HG02970 (cell line): ENCODE data around the gene CYTH4.

Experiments used
- ATAC-seq: cut with Tn5 transposase; IDR thresholded peaks from one replicate; pipeline ENCODE4 v1.9.1; 2021; ENCODE audit warnings: mild to moderate bottlenecking, moderate library complexity, moderate number of reproducible peaks; ENCODE audit not compliant: unreplicated experiment, low FRiP score

CYTH4 gene

DNA sequence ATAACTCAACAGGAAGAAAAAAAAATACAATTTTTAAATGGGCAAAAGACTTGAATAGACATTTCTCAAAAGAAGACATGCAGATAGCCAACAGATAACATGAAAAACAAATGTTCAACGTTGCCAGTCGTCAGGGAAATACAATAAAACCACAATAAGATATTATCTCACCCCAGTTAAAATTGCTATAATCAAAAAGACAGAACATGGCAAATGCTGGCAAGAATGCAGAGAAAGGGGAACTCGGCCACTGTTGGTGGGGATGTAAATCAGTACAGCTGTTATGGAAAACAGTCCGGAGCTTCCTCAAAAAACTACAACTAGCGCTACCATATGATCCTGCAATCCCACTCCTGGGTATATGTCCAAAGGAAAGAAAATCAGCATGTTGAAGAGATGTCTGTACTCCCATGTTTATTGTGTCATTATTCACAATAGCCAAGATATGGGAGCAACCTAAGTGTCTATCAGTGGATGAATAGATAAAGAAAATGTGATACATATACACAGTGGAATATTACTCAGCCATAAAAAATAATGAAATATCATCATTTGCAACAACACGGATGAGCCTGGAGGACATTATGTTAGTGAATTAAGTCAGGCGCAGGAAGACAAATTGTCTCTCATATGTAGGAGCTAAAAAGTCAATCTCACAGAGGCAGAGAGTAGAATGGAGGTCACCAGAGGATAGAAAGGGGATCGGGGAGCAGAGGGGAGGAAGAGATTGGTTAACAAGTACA is 12.2 kb upstream of the CYTH4 start:
- ATAC-seq: no peak

DNA sequence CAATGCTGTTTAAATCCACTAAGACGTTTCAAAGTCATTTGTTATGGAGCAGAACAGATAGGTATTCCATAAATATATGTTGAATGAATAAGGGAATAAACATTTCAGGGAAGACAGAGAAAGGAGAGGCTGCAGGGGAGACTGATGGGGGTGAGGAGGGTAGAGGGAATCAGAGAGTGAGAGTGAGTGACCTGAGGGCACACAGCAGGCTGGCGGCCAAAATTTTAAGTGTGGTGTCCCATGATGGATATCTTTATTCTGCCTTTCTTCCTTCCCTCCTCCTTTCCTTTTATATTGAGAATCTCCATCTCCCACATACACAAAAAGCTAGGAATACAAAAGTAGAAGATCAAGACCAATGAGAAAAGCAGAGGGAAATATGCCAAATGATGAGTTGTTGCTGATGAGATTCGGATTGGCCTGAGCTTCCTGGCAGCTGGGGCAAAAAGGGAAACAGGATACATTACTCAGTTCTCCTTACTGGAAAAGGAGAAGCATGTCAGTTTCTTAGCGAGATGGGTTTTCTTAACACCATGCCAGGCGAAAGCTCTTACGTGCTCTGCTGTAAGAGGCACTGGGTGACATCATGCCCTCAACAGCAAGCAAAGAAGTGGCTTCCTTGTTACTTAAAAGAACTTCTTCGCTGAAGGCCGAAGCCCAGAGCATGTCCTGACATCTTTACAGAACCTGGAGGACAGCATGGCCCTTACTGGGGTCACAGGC is 11.2 kb upstream of the CYTH4 start:
- no peak for ATAC-seq

DNA sequence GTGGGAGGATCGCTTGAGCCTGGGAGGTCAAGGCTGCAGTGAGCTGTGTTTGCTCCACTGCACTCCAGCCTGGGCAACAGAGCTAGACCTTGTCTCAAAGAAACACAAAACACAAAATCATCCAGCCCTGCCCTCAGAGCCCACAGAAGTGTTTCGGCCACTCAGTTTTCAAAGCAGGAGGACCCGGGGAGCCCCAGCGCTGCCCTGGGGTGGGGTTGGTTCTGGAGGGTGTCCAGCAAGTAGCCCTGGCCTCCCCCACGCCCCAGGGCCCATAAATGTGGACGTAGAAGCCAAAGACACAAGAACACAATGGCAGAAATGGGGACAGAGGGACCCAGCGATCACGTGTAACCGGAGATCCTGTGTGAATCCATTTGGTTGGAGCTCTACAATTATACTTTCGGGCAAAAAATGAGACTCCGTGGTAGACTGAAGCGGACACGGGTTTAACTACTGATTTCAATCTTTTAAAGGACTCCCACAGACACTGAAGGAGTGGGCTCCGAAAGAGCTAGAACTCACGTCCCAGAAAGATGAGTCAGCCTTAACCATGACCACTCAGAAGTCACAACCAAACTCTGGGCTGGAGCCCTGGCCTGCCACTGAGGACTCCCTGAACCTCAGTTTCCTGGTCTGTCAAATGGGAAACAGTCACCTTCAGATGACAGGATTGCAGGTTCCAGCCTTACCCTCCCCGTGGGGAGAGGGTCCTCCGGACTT is 9.0 kb upstream of the CYTH4 start:
- no peak for ATAC-seq

DNA sequence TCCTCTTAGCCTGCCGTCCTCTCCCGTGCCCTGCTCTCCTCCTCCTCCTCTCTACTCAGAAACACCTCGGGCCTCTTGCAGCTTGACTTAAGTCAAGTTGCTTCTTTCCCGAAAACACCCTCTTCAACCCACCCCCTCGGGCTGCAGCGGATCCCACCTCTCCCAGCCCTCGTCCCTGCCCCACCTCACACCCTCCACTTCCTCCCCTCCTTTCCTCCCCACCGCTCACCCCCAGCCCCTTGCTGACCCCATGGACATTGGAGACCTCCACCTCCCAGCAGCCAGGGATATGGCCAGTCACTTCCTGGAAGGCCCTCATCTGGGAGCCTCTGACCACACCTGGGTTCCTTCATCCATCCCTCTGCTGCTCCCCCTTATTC is 8.5 kb upstream of the CYTH4 start:
- ATAC-seq: no peak

DNA sequence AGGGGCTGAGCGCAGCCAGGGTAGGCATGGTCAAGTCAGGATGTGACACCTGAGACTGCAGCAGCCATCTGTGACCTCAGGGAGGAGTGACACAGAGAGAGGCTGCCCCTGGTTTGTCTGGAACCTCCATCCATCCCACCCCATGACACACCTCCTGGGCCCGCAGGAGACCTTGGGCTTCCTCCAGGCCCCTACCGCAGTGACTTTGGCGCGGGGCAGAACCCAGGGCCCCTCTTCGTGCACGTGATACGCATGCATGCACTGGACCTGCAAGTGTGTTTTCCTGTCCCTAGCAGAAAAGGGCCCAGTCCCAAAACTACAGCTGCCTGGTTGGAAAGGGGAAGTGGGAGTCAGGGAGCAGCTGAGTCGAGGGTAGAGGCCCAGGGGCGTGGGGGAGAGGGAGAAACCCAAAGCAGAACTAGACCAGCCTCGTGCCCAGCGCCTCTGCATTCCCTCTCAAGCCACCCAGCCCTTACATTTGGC is 7.9 kb upstream of the CYTH4 start:
- ATAC-seq: no peak

DNA sequence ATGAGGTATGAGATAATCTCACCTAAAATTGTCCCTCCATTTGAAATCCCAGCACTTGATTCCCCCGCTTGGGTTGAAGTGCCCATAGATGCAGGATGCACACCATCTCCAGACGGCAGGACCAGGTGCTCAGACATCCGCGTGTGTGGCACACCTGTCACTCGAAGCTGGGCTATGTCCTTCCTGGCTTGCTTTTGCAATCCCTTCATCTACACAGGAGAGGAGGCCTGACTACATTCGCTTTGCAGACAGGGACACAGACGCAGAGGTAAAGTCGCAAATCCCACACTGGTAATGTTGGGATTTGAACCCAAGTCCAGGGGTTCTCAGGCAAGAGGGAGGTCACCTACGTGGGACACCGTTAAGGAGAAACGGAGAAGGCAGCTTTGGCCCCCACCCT is 7.2 kb upstream of the CYTH4 start:
- no peak for ATAC-seq

DNA sequence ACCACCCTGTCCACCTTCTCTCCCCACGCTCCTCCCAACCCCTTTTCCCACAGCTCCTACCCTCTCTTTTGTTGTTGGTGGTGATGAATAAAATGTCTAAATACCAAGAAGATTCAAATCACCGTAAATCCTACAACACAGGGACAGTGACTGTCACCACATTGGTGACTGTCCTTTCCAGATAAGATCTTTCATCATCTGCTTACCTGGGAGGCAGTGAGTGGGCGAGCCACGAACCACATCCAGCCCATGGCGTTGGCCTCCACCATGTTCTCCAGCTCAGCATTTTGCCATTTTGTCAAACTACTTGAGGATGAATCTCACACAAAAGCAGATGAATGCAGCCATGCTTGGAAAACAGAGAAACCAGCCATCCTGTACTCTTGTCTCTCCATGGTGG is 6.7 kb upstream of the CYTH4 start:
- ATAC-seq: no peak

DNA sequence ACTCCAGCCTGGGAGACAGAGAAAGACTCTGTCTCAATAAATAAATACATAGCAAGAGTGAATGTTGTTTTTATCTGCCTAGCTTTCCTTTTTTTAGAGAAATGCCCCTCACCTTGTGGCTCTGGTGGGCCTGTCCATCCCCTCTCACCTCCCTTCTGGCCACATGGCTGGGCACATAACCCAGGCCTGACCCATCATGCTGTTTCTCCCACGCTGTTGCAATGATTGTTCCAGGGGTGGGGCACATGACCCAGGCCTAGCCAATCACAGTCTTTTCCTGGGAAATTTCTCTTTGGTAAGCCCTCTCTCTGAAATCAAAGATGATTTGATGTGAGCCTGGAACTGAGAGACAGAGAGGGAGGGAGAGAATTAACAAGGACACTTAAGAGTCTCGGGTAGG is 5.5 kb upstream of the CYTH4 start:
- ATAC-seq: no peak

DNA sequence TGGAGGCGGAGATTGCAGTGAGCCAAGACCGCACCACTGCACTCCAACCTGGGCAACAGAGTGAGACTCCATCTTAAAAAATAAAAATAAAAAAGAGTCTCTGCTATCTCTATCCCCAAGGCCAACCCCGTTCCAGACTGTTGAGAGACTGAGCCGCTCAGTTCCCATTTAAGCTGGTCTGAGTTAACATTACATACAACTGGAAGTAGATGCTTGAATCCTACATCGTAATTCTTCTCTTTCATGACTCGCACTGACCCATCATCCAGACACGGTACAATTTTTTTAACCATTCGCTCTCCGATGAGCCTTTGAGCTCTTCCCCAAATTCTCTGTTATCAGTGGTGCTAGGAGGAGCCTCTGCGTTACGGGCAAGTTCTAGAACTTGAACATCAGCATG is 4.9 kb upstream of the CYTH4 start:
- no peak for ATAC-seq

DNA sequence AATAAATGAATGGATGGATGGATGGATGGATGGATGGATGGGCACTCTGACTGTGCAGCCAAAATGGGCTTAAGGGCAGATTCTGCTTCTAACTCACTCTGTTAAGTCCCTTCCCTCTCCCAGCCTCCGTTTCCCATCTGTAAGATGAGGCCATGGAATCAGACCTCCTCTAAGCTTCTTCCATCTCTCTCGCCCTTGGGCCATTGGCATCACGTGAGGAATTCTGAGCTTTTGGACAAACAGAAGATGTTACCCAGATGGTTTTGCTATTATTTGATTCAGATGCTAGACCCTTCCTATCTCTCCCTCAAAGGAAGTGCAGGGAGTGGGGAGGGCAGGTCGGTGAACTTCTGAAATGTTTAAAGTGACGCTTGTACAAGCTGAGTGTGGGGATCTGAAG is 4.0 kb upstream of the CYTH4 start:
- ATAC-seq: no peak

DNA sequence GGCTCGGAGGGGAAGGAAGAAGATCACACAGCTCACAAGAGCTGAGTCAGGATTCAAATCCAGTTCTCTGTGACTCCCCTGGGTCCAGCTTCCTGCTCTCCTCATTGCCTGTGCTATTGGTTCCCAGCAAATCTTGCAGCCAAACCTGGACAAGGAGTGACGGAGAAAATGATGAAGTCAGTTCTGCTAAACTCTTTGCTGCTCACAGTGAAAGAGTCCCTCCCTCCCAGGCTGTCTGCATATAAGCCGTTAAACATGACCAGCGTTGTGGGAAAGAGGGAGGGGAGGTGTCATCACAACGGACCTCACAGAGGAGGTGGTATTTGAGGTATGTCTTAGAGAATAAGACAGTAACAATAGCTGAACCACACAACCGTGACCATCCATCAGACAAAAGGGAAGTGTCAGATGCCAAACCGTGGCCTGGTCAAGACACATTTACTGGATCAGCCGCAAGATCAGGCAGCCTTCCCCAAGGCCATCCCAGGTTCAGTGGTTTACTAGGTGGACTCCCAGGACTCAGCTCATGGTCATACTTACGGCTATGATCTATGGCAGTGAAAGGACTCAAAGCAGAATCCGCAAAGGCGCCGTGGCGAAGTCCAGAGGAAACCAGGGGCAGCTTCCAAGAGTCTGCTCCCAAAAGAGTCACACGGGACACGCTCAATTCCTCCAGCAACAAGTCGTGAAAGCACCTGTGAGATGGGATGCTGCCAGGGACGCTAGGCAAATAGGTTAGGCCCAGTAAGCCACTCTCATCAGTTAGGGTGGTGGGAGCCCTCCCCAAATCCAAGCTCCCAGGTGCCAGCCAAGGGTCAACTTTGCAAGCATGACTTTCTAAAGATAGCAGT is 2.8 kb upstream of the CYTH4 start:
- no peak for ATAC-seq

DNA sequence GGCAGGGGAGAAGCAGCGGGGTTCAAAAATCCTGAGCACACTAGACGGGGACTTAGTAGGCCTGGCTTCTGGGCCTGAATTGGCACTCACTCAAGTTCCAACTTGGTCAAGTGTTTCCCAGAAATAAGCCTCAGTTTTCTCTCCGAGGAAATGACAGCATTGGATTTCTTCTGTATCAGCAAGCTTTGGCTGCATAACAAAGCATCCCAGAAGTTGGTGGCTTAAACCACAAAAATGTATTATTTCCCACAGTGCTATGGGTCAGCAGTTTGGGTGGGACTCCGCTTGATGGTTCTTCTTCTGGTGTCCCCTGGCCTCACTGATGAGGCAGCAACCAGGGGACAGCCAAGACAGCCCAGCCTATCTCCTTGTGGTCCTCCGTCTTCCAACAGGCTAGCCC is 1.6 kb upstream of the CYTH4 start:
- ATAC-seq: no peak

DNA sequence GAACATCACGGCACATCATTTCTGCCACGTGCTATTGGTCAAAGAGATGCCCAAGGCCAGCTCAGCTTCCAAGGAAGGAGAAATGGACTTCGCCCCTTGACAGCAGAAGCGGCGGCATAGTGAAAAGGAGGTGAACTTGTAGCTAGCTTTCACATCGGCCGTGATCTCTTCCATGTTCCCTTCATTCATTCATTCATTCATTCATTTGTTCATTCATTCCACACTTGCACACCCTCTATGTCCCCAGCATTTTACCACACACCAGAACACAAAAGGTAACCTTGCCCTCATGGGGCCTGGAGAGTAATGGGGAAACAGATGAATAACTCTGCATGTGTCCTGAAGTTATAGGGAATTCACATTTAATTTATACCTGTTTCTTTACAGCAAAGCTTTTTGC is 1.1 kb upstream of the CYTH4 start:
- no peak for ATAC-seq

DNA sequence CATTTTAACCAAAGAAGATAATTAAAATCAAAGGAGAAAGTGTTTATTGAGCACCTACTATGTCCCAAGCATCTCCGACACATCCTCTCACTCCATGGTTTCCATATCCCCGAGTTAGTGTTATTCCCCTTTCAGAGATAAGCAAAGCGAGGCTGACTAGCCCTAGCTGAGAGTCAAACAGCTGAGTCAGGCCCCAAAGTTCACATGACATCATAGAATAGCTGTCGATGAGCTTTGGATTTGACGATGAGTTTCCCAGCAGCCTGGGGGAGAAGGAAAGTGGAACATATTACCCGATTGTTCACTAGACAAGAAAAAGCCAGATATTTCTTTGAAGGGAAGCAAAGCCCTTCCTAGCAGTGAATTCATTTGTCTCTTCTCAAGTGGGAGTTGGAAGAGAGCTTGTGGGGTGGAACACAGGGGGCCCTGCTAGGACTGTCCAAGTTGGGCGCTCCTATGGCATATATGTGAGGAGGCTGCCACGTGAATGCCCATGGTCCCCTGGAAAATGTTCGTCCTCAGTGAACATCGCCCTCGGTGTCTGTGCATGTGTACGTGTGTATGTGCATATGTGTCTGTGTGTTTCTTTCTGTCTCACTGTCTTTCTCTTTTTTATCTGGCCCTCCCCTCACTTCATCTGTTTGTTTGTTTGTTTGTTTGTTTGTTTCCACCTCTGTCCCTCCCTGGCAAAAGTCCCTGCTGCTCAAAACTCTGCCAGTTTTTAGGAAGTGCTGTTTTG is 493 bp upstream of the CYTH4 start:
- ATAC-seq: no peak

DNA sequence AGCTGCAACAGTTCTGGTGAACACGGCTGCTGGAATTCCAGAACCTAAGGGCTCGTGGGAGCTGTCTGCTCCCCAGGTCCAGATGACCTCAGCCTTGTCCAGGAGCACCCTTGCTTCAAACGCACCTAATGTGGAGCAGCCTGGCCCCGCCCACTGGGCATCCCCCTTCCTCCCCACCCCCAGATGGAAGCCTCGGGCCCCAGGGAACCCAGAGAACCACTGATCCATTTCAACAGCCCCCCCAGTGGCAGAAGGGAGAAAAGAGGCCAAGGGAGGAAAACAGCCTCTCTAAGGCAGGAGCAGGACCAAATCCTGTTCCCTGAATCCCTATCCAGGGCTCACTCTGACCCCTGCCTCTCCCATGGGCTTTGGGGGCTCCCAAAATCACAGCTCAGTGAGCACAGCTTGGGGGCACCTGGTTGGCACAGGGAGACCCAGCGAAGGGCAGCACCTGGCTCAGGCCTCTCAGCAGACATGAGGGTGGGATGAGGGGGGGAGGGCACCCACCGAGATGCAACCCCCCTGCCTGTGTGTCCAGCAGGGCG is 1.2 kb downstream of the CYTH4 start:
- ATAC-seq: no peak

DNA sequence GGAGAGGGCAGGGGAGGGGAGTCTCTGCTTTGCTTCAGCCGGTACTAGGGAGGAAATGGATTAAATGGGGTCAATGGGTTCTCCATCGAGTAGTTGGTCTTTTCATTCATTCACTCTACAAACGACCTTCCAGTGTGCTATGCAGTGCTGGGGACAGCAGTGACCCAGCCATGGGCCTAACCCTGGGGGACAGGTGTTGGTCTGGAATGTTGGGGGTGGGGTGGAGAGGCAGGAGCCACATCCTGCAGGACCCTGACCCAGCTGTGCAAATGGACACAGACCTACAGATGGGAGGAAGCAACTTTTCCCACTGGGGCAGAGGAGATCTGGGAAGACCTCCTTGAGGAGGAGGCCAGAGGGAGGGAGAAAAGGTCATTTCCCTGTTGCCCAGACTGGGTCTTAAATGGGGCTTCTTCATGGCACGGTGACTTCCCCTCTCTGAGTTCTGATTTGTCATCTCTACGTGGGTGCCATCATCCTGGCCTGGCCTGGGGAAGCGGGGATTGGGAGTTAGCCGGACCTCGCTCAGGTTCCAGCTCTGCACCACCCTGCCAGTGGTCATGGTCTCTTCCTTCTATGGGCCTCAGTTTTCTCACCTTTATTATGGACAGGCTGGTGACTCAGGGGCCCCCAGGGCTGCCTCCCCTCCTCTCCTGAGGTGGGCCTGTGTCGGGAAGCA is 2.0 kb downstream of the CYTH4 start:
- no peak for ATAC-seq

DNA sequence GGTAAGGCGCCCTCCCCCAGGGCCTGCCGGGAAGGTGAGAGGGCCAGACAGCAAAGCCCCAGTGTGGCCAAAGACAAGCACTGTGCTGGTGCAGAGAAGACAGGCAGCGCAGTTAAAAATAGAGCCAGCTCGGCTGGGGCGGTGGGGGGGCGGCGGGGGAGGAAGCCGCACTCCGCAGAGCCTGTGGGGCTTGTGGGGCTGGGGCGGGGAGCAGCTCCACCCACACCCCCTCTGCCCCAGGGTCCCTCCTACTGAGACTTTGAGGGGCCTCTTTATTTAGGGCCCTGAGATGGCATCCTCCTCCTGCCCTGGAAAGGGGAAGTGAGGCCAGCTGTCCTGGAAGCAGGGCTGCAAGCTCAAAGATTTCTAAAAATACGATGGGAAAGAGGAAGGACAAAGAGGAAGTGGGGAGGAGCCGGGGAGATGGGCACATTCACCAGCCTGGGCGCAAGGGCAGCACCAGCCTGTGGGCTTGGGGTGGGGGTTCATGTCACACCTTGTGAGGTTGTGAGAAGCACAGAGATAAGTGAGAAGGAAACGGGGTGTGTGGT is 2.6 kb downstream of the CYTH4 start:
- no peak for ATAC-seq

DNA sequence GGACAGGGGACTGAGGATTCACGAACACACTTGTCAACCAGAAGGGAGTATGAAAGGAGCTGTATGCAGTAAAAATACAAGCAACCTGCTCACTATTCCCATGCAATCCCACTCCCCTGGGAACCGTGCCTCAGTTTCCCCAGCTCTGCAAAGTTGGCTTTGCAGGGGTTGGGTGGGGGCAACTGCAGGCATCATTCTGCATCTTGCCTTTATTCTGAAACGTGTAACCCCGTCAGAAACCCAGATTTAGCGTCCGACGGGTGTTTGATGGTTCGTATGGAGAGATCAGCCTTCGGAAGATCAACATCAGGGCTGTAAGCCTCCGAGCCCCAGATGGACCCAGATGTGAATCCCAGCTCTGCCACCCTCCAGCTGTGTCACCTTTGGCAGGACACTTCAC is 3.6 kb downstream of the CYTH4 start:
- ATAC-seq: no peak

DNA sequence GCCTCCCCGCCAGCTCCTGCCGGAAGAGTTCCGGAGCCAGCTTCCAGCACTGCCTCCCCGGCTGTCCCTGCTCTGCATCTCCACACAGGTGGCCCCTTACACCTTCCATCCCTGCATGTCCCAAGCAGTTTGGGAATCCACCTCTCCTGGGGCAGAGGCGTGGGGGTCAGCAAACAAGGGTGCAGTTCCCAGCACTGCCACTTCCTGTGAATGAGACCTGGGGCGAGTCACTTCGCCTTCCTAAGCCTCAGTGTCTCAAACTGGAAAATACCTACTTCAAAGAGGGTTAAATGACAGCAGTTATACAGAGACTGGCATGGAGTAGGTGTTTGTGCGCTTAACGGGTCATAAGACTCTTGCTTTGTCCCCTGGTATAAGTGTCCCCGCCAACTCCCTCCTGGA is 5.2 kb downstream of the CYTH4 start:
- ATAC-seq: no peak
